Parathyroid adenoma (tissue), 2 donors: ENCODE results near the gene SPATA2.

Experiments
- H2AFZ ChIP-seq: fragments of 300-600 bp; sonication (generic); one replicate; pipeline ENCODE4 v1.7.0; 2017; ENCODE audit warnings: antibody characterized with exemption, mild to moderate bottlenecking
- H3K27ac ChIP-seq: fragments of 300-600 bp; sonication (generic); one replicate; pipeline ENCODE4 v1.7.0; 2017
- H3K27me3 ChIP-seq: fragments of 300-600 bp; sonication (generic); one replicate; pipeline ENCODE4 v1.7.0; 2017; ENCODE audit warnings: low read length; ENCODE audit not compliant: control insufficient read depth, insufficient read depth
- H3K36me3 ChIP-seq: fragments of 300-600 bp; sonication (generic); one replicate; pipeline ENCODE4 v1.7.0; 2017; ENCODE audit warnings: low read length; ENCODE audit not compliant: control insufficient read depth, insufficient read depth
- H3K4me1 ChIP-seq: fragments of 300-600 bp; sonication (generic); one replicate; pipeline ENCODE4 v1.7.0; 2017; ENCODE audit warnings: control low read depth
- H3K4me2 ChIP-seq: fragments of 300-600 bp; sonication (generic); one replicate; pipeline ENCODE4 v1.7.0; 2017; ENCODE audit warnings: low read length
- H3K4me3 ChIP-seq: fragments of 300-600 bp; sonication (generic); one replicate; pipeline ENCODE4 v1.7.0; 2017; ENCODE audit warnings: low read depth, low read length
- H3K79me2 ChIP-seq: fragments of 300-600 bp; sonication (generic); one replicate; pipeline ENCODE4 v1.7.0; 2017; ENCODE audit warnings: control low read depth
- H3K9ac ChIP-seq: fragments of 300-600 bp; sonication (generic); one replicate; pipeline ENCODE4 v1.7.0; 2017; ENCODE audit warnings: mild to moderate bottlenecking
- H3K9me3 ChIP-seq: fragments of 300-600 bp; sonication (generic); one replicate; pipeline ENCODE4 v1.7.0; 2017; ENCODE audit warnings: low read length; ENCODE audit not compliant: control insufficient read depth
- CTCF ChIP-seq: fragments of 300-600 bp; sonication (generic); IDR thresholded peaks from one replicate; pipeline ENCODE4 v1.7.0; 2017; ENCODE audit warnings: antibody characterized with exemption, mild to moderate bottlenecking
- donor health status: primary hyperparathyroidism.

SPATA2 gene

DNA sequence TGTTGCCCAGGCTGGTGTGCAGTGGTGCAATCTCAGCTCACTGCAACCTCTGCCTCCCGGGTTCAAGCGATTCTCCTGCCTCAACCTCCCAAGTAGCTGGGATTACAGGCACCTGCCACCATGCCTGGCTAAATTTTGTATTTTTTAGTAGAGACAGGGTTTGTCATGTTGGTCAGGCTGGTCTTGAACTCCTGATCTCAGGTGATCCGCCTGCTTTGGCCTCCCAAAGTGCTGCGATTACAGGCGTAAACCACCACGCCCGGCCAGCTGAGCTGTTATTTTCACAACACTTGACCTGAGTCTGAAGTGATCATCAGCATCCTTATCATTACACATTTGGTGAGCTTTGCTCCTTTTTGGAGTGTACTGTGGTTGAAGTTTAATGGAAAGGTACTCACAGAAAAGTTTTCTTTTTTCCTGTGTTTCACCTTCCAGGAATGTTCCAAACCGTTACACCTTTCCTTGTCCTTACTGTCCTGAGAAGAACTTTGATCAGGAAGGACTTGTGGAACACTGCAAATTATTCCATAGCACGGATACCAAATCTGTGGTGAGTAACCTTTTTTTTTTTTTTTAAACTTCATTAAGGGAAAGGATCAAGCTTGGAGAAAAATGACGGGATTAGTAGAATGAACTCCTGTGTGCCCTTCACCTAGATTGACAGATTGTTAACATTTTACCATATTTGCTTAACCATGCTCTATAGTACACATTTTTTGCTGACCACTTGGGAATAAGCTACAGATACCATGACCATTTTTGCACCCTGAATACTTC is 30.6 kb upstream of the SPATA2 start:
- no peaks in the 10 kb centered on the region for H3K9me3 ChIP-seq
- no peak overlapping the region for H3K9ac ChIP-seq
- no peaks in the 10 kb centered on the region for H3K36me3 ChIP-seq
- no peak for TF ChIP-seq CTCF
- no peak overlapping the region for H3K4me2 ChIP-seq
- no peaks in the 10 kb centered on the region for H3K27me3 ChIP-seq
- peaks cover 13% of the 10 kb centered on the region for H3K79me2 ChIP-seq
- H3K27ac ChIP-seq = no peak overlapping the region
- no peak overlapping the region for H2AFZ ChIP-seq
- H3K4me1 ChIP-seq = no peaks in the 10 kb centered on the region
- no peak overlapping the region for H3K4me3 ChIP-seq

DNA sequence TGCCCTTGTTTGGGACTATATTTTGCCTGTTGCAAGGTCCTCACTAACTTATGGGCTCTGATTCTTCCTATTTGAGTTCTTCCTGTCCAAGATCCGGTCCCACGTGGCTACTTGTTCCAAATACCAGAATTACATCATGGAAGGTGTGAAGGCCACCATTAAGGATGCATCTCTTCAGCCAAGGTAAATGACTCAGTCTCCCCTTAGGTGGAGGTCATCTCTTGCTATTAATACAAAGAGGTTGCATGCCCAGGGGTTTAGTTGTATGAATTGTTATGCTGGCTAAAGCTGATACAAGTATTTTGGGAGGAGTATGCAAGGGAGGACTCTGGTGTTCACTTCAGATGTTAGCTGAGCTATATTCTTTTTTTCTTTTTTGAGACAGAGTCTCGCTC is 30.0 kb upstream of the SPATA2 start:
- Histone ChIP-seq H3K4me1 (no peaks in the 10 kb centered on the region), H3K4me3 (no peak overlapping the region), H3K36me3 (no peaks in the 10 kb centered on the region), H3K27me3 (no peaks in the 10 kb centered on the region), H3K9me3 (no peaks in the 10 kb centered on the region), H3K4me2 (no peak overlapping the region), H3K79me2 (peaks cover 13% of the 10 kb centered on the region), H3K9ac (no peak overlapping the region), H3K27ac (no peak overlapping the region), H2AFZ (no peak overlapping the region)
- TF ChIP-seq CTCF = no peak

DNA sequence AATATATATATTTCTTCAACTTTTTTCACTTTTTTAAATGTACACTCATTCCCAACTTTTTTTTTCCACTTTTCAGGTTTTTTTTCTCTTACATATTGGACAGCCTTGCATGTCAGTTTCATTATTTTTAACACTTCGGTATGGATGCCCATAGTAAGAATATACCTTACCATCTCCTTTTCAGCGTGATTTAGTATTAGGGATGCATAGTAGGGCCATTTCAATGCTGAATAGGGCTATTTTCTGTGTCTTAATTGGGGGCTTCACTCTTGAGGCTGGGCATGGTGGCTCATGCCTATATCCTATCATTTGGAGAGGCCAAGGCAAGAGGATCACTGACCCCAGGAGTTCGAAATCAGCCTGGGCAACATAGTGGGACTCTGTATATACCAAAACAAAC is 27.6 kb upstream of the SPATA2 start:
- TF ChIP-seq CTCF = no peak
- Histone ChIP-seq H3K4me3 (no peak overlapping the region), H3K27ac (no peak overlapping the region)

GRCh38 chr20:49942303-49942702 is 27.0 kb upstream of the SPATA2 start:
- Histone ChIP-seq H3K36me3 (no peaks in the 10 kb centered on the region), H3K4me3 (no peak overlapping the region), H3K79me2 (peaks cover 35% of the 10 kb centered on the region), H3K27me3 (no peaks in the 10 kb centered on the region), H3K9me3 (no peaks in the 10 kb centered on the region), H3K27ac (no peak overlapping the region), H3K9ac (no peak overlapping the region), H2AFZ (no peak overlapping the region), H3K4me2 (no peak overlapping the region), H3K4me1 (peaks cover 18% of the 10 kb centered on the region)
- no peak for TF ChIP-seq CTCF

More for the DNA sequence above, 27.6 kb upstream of the SPATA2 start:
- peaks cover 12% of the 10 kb centered on the region for H3K4me1 ChIP-seq
- peaks cover 30% of the 10 kb centered on the region for H3K79me2 ChIP-seq
- no peak overlapping the region for H3K4me2 ChIP-seq
- H3K9ac ChIP-seq = no peak overlapping the region
- no peaks in the 10 kb centered on the region for H3K36me3 ChIP-seq
- no peak overlapping the region for H2AFZ ChIP-seq
- H3K9me3 ChIP-seq = no peaks in the 10 kb centered on the region
- no peaks in the 10 kb centered on the region for H3K27me3 ChIP-seq

DNA sequence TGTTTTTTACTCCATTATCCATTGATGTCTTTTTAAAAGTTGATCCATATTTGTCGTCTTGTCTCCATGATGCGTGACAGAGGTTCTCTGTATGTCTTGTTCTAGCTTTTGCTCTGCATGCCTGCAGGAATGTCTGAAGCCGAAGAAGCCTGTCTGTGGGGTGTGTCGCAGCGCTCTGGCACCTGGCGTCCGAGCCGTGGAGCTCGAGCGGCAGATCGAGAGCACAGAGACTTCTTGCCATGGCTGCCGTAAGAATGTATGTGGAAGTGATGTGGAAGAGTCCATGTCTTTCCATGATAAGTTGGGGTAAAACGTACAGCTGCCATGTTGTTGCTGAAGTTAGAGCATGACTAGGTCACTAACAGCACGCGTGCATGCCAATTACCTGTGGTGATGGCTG is 26.1 kb upstream of the SPATA2 start:
- H3K36me3 ChIP-seq = no peaks in the 10 kb centered on the region
- H3K4me1 ChIP-seq = peaks cover 19% of the 10 kb centered on the region
- H3K4me2 ChIP-seq = no peak overlapping the region
- no peak for TF ChIP-seq CTCF
- H3K9me3 ChIP-seq = no peaks in the 10 kb centered on the region
- H3K4me3 ChIP-seq = no peak overlapping the region
- H3K27me3 ChIP-seq = no peaks in the 10 kb centered on the region
- H2AFZ ChIP-seq = no peak overlapping the region
- peaks cover 42% of the 10 kb centered on the region for H3K79me2 ChIP-seq
- no peak overlapping the region for H3K9ac ChIP-seq
- H3K27ac ChIP-seq = no peak overlapping the region
